HG03139 (cell line): Measurements from ENCODE around the gene NAV2.

Experiments used
- ATAC-seq: cut with Tn5 transposase; IDR thresholded peaks from one replicate; pipeline ENCODE4 v1.9.1; 2021; ENCODE audit not compliant: unreplicated experiment

NAV2 gene

GRCh38 chr11:19827399-19828135 lies 114.9 kb downstream of the NAV2 start:
- no peak for ATAC-seq

GRCh38 chr11:19828382-19829108 lies 115.9 kb downstream of the NAV2 start:
- no peak for ATAC-seq

GRCh38 chr11:19829109-19829837 lies 116.6 kb downstream of the NAV2 start:
- ATAC-seq, result no peak

GRCh38 chr11:19832086-19832750 lies 119.6 kb downstream of the NAV2 start:
- ATAC-seq, result no peak

- ATAC-seq, result no peak
Observed at GRCh38 chr11:19832901-19833300, 120.3 kb downstream of the NAV2 start.

- no peak for ATAC-seq
Observed at GRCh38 chr11:19834771-19835170, 122.1 kb downstream of the NAV2 start.

- no peak for ATAC-seq
Observed at GRCh38 chr11:19836666-19837065, 124.0 kb downstream of the NAV2 start.

- no peak for ATAC-seq
Observed at GRCh38 chr11:19838994-19839768, 126.5 kb downstream of the NAV2 start.

- no peak for ATAC-seq
Observed at GRCh38 chr11:19840961-19841360, 128.3 kb downstream of the NAV2 start.

- ATAC-seq, result no peak
Observed at GRCh38 chr11:19842505-19842904, 129.9 kb downstream of the NAV2 start.

- ATAC-seq, result no peak
Observed at GRCh38 chr11:19843079-19843478, 130.4 kb downstream of the NAV2 start.

- no peak for ATAC-seq
Observed at GRCh38 chr11:19844012-19844411, 131.4 kb downstream of the NAV2 start.

- ATAC-seq, result no peak
Observed at GRCh38 chr11:19844806-19845205, 132.2 kb downstream of the NAV2 start.

GRCh38 chr11:19845626-19846025 lies 133.0 kb downstream of the NAV2 start:
- no peak for ATAC-seq

GRCh38 chr11:19846654-19847305 lies 134.1 kb downstream of the NAV2 start:
- no peak for ATAC-seq

- ATAC-seq, result no peak
Observed at GRCh38 chr11:19848219-19848618, 135.6 kb downstream of the NAV2 start.

- no peak for ATAC-seq
Observed at GRCh38 chr11:19849107-19849789, 136.6 kb downstream of the NAV2 start.

- no peak for ATAC-seq
Observed at GRCh38 chr11:19849947-19850593, 137.4 kb downstream of the NAV2 start.

- no peak for ATAC-seq
Observed at GRCh38 chr11:19852288-19852687, 139.7 kb downstream of the NAV2 start.
